GM15510 (cell line): Measurements from ENCODE around the gene GOLT1A.

Source experiments
- POLR2A ChIP-seq: IDR thresholded peaks from 3 replicates; pipeline ENCODE4 v1.6.1; 2011; ENCODE audit warnings: borderline replicate concordance; ENCODE audit not compliant: insufficient read length; ENCODE audit errors: extremely low read depth

Gene GOLT1A

DNA sequence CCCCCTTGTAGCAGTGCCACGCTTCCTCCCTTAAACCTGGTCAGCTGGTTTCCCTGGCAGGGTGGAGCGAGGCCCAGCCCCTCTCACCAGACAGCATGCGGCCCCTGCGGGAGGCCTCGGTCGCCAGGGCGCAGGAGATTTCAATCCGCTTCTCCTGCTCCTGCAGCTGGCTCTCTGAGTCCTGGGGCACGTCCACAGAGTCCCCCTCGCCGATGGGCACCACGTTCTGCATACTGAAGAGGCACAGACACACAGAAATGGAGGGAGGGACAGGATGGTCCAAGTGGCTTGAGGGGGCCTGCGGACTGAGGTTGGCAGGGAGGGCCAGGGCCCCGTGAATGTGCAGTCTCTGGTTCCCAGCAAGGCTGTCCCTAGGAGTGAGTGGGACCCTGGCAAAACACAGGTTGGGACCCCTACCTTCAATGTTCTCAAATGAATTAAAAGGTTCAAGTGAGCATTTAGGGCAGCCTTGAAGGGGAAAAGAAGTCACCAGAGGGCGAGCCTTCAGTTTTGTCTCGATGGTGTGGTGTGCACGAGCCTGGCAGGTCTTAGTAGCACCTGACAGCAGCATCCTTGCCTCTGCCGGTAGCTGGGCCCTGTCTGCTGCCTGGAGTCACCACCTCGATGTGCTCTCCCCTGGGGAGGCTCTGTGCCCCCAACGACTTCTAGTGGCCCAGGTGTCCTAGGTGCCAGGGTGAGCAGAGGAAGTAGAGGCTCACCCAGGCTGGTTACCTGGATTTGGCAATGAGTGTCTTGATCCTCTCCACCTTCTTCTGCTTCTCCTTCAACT, 14.4 kb upstream of the GOLT1A start:
- no peak for TF ChIP-seq POLR2A

DNA sequence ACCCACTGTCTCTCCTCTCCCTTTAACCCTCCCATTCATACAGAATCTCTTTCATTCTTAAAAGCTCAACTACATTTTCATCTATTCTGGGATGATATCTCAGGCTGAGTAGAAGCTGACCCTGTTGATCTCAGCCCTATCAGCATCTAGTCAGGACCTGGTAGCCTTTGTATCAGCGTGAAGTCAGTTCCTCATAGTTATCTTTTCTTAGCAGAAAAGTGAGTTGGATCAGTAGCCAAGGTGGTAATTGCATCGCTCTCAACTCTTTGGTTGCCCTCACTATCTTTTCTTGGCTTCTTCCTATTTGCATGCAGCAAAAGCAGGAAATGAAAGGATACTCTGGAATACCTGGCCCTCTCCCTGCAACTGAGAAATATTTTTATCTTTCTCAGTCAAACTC, 13.6 kb upstream of the GOLT1A start:
- no peak for TF ChIP-seq POLR2A

DNA sequence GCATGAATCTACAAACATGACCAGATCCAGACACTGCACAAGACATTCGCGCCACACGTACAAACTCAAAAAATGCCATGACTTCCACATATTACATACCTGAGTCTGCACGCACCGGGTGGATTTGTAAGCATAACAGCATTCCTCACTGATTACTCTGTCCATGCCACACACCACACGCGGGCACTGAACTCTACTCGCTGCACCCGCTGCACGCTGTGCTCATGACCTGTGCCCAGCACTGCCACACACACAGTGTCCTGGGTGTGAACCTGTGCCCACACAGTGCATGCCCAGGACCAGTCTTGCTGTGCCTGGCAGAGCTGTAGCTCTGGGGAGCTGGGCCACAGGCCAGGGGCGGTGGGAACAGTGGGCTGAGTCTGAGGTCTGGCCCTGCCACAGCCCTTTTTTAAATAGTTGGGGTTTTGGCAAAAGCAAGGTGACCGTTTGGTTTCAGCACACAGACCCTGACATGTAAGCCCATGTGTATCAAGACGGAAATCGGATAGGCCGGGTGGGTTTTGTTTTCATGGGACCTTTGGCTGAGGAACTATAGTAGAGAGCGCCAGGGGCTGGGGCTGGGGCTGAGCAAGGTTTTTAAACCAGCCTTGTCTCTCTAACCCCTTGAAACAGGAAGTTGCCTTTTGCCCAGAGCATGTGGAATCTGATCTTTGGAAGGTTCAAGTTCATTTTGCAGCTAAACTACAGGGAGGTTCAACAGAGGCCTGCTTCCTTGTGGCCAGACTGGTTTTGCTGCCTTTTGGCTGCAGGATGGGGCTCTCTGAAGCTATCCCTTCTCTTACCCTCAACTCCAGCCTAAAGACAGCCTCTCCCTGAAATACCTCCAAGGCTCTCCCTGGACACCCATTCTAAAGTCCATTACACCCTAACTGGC, 12.3 kb upstream of the GOLT1A start:
- no peak for TF ChIP-seq POLR2A

DNA sequence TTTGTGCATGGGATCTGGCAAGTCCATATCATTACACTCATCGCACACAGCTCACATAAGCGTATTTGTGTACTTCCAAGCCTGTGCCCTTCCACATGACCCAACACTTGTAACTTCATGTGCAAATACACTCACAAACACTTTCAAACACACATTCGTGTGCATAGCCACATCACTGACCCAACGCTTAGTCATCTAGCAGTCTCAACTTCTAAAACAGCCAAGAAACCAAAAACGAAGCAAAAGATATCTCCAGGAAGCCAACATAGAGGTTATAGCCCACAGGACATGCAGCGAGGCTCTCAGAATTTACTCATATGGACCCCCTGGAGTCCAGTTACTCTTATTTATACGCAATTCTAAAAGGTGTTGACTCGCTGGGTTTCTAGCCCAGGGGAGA, 10.9 kb upstream of the GOLT1A start:
- TF ChIP-seq POLR2A, result no peak

DNA sequence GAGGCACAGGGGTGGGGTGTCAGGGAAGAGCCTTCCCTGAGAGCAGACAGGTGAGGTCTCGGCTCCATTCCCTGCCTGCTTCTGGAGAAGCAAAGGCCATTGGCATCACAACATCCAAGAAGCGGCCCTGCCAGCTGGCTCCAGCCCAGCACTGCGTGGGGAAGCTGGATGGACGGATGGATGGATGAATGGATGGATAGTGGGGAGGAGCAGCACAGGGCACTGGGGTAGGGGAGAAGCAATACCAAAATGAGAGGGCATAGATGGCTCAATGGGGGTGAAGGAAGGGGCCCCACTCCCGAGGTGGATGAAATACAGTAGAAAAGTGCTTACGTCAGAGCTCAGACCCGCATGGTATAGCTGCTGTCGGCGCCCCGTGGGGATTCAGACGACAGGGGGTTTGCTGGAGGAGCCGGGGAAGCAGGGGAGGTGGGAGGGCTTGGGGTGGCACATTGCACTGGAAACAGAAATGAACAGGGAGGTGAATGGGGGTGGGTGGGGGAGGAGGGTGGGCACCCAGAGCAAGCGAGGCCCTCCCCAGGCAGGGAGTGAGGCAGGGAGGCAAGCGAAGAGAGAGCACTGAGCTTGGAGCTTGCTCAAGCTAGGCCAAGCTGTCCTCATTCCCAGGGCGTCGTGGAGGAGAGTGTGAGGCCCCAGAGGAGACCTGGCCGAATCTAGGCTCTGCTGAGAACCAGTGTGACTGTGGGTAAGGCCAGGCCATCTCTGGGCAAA, 9.5 kb upstream of the GOLT1A start:
- no peak for TF ChIP-seq POLR2A

DNA sequence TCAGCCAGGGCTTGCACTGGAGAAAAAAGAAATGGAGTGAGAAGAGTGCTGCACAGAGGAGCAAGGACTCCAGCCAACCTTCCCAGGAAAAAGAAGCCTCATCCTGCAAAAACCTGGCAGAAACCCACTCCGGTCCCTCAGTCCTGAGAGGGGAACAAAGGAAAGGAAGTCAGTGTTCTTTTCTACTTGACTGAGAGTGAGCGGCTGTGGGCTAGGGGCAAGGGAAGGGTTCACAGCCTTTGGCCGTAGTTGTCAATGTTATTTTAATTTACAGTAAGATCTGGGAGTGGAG, 8.9 kb upstream of the GOLT1A start:
- TF ChIP-seq POLR2A, result no peak

DNA sequence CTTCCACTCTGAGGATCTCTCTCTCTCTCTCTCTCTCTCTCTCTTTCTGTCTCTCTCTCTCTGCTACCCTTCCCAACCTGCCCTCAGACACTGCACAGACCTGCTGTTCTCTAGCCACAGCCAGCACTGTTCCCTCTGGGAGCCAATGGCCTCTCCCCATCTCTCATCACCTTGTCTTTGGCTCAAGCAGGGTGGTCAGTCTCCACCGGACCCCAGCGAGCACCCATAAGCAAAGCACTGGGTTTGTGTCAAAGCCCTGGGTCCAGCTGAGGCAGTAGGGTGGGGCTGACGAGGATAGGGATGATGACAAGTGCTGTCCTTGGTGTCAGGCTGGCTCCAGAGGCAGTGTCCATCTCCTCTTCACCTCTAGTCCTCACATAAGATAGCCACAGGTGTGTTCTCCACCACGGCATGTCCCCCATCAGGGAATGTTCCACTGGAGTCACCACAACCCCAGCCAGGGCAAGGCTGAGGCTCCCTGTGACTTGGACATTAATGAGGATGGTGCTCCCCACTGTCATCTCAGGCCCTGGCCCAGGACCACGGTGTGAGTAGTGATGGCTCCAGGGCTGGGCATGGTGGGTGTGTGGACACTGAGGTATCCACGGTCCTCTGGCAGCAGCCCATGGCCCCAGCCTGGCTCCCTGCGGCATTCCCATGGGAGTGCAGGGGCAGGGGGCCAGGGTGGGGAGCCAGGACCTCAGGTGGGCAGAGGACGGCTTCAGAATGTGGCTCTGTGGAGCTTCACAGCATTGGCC, 8.4 kb upstream of the GOLT1A start:
- no peak for TF ChIP-seq POLR2A

DNA sequence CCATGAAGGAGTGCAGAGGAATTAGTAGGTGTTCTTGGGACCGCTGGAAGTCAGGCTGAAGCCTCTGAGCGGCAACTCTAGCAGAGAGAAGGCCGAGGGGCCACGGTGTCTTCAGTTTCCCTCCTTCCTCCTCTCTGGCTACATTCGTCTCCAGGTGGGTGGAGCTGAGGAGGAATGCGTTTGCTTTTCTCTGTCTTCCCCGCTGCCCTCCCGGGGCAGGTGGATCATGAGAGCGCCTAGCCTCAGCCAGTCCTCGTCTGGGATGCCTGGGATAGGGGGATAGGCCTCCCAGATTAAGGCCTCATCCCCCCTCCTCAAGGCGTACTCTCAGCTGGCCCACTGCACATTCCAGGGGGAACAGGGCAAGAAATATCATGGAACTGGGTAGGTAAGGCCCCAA, 7.5 kb upstream of the GOLT1A start:
- TF ChIP-seq POLR2A, result no peak

DNA sequence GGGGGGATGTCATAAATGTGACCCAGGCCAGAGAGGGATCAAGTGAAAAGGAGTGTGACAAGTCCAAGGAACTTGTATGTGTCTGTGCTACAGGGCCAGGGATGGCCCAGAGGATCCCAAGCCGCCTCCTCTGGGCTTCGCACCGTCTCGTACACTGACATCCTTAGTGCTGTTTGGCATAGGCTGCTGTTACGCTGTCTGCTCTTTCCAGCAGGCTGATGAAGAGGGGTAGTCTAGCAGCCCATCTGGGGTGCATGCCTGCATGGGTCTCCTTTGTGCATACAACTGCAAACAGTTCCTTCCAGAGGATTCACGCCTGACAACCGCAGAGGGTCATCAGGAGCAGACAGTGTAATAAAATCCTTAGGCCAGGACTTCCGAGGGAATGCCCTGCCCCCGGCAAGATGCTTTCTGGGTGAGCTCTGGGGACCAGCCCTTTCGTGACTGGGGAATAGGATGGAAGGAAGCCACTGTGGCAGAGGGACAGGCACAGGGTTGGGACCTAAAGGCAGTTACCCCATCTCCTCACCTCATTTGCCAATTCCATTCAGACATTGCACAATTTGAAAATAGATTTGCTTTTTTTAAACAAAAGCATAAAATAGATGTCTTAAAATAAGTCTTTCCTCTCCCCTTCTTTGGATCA, 6.3 kb upstream of the GOLT1A start:
- no peak for TF ChIP-seq POLR2A

DNA sequence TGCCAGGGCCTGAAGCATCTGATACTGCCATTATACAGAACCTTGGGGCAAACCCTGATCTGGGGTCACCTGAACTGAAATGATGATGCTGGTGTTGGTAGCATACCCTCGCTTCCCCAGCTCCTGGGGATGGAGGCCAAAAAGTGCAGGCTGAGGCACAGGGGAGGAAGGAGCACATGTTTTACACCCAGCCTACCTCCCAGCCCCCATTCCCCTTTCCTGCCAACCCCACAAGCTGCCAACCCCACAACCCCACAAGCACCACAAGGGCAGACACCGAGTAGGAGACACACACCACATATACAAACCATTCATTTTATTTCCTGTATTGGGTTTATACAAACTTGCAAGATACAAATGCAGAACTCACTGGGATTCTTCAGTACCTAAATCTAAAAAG, 4.8 kb upstream of the GOLT1A start:
- TF ChIP-seq POLR2A, result no peak

DNA sequence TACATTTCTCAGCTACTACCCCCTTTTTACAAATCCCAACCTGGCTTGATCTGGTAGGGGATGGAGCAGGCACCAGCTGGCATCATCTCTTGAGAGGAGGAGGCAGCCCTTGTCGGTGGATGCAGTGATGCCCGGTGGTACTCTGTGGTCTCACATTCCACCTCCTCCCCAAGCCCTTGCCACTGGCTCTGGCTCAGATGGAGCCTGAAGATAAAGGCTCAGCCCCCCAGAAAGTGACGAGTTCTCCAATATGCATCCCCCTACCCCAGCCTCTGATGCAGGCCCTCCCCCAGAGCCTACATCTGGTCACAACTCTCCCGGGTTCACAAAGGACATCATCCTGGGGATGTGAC, 3.8 kb upstream of the GOLT1A start:
- TF ChIP-seq POLR2A, result no peak

DNA sequence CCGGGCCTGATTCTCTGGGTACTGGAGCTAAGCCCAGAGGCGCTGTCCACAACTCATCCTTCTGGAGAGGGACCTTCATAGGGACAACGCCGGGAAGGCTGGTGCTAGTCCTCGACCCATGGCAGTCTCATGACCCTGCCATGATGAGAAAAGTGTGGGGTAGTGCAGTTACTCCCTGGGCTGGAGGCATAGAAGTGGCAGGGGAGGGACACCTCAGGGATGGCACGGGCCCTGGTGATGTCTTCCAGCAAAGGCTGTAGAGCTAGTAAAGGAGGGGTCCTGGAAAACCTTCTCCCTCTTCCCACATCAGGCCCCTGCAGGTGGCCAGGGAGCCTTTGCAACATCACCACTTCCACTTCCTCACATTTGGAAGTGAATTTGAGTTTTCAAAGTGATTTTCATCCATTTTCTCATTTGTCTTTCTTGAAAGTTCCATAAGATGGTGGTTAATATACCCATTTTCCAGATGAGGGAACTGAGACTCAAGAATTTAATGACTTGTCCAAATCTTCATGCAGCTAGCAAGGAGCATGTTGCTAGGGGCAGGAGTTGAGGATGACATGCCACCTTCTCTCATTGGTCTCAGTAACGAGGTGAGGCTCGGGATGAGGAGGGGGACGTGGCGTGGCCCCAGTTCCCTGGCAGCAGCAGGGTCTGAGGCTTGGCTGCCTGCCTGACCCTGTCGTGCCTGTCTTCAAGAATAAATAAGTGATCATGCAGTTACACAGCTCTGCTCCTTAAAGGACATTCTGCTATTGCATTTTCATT, 3.3 kb upstream of the GOLT1A start:
- TF ChIP-seq POLR2A, result no peak

DNA sequence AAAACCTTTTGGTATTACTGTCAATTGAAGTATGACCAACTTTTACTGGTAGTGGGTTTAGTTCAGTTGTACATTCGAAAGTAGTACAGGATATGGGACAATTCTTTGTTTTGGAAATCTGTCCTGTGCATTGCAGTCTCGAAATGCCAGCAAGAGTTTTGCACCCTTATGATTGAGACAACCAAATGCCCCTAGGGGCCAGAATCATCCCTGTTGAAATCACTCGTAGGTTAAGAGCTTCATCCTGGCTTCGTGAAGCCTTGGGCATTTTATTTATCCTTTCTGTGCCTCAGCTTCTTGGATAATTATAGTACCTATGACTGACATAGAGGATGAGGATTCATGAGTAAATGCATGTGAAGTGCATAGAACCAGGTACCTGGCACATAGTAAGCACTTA, 2.4 kb upstream of the GOLT1A start:
- TF ChIP-seq POLR2A, result no peak

DNA sequence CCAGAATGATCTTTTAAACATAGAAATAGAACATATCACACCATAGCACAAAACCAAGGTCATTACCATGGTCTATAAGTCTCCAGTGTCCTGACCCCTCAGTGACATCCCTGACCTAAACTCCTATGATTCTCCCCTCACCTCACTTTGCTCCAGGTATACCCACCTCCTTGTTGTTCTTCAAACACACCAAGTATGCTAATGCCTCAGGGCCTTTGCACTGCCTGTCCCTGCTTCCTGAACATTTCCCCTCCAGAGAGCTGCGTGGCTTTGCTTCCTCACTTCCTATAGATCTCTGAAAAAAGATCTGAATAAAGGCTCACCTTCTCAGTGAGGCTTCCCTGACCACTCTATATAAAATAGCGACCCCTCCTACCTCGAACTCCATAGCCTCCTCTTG, 1.1 kb downstream of the GOLT1A start:
- no peak for TF ChIP-seq POLR2A
